Tibial nerve (tissue), 4 donors: Measurements from ENCODE around the gene SLC5A11.

Experiments
- CTCF ChIP-seq, 5 experiments: fragments of 200-600 bp in 3 of 5; fragments of 450-650 bp in 2 of 5; sonication (generic) in 3 of 5; IDR thresholded peaks; one replicate each; pipeline ENCODE4 v1.5.1; 2016 to 2019; ENCODE audit warnings: antibody characterized with exemption in 5 of 5, mild to moderate bottlenecking in 3 of 5, moderate library complexity in 2 of 5
- EP300 ChIP-seq, 2 donors: sonication (generic); formaldehyde crosslinking; IDR thresholded peaks; one replicate each; pipeline ENCODE4 v1.6.1; 2017; ENCODE audit warnings: antibody characterized with exemption in 2 of 2, mild to moderate bottlenecking in 1 of 2

GRCh38 chr16:24955975-24956731, 110.4 kb downstream of the SLC5A11 start:
- TF ChIP-seq CTCF (IDR thresholded peaks at IDR 0.05) (no peak), EP300 (IDR thresholded peaks at IDR 0.05) (no peak)
